ENCODE data around the gene SF3B4.

DNA sequence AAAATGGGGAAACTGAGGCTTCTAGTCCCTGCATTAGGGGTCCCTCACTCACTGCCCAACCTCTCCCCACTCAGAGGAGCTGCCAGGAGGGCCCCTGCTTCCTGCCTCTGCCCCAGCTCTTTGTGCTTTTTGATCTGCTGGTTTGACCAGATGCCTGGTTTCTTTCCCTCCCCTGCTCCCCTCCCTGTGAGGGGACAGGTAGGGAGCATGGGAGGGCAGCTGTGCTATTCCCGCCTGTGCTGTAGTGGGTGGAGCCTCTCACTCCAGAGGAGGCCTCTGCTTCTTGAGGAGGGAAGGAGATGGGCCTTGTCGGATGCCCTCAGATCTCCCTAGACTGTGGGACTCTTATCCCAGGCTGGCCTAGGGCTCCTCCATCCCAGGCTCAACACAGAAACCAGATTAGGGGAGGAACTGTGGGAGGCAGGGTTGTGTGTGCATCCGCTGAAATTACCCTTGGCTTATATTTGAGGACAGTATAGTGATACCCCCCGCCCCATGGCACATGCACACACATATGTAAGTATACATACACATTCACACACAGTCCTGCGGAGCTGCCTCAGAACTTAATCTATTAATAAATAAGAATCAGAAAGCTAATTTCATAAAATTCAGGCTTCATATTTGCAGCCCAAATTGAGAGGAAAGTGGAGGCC is 23.6 kb downstream of the SF3B4 start:
- TF ChIP-seq, protein P1, sequence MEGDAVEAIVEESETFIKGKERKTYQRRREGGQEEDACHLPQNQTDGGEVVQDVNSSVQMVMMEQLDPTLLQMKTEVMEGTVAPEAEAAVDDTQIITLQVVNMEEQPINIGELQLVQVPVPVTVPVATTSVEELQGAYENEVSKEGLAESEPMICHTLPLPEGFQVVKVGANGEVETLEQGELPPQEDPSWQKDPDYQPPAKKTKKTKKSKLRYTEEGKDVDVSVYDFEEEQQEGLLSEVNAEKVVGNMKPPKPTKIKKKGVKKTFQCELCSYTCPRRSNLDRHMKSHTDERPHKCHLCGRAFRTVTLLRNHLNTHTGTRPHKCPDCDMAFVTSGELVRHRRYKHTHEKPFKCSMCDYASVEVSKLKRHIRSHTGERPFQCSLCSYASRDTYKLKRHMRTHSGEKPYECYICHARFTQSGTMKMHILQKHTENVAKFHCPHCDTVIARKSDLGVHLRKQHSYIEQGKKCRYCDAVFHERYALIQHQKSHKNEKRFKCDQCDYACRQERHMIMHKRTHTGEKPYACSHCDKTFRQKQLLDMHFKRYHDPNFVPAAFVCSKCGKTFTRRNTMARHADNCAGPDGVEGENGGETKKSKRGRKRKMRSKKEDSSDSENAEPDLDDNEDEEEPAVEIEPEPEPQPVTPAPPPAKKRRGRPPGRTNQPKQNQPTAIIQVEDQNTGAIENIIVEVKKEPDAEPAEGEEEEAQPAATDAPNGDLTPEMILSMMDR (IDR thresholded peaks at IDR 0.05; ENCODE audit: insufficient read depth, low read depth, low read length): no peak
- no peak for TF ChIP-seq EZH2 (IDR thresholded peaks at IDR 0.05; ENCODE audit: insufficient read depth, low read length)

Data from astrocyte (in vitro differentiated cells and primary cell).